ENCODE data around the gene CNOT3. TPM values are rescaled to one million over a fixed set of nuclear protein-coding genes. Genes with fewer than 3 reads are reported as not detected.

CNOT3 gene
- total and polyA plus RNA-seq, 9 of the 15 experiments (the other 6 are each of a cell fraction or from before 2014, with no cell fraction given) = 0.27 to 60.4 (median 9.9) TPM

DNA sequence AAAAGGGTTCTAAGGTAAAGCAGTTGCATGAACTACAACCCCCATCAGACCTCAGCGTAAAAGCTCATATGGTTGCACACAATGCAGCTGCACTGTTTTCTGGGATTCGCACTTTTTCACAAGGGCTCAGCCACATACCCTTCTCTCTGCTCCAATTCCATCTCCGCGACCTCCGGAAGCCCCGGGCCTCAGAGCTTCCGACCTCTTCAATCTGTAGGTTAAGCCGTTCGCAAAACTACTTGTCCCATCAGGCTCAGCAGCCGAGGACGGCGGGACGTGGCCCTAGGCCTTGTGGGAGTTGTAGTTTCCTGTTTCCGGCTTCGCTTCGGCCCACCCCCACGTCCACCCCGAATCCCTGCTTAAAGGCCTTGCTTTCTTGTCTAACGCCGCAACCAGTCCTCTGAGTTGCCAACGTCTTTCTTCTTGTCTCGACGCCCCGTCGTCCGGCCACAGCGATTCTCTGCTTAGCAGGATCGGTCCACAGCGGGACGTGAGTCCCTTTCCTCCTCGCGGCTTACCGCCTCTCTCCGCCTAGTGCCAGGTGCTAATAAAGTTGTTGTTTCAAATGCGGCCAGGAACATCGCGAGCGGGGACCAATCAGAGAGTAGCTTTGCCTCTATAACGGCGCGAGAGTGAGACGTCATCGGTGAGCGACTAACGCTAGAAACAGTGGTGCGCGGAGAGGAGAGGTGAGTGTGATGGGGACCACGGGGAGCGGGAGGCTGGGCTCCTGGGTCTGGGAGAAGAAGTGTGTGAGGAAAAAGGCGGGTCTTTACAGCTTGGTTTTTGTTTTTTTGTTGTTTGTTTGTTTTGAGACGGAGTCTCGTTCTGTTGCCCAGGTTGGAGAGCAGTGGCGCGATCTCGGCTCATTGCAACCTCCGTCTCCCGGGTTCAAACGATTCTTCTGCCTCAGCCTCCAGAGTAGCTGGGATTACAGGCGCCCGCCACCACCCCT is 22.2 kb upstream of the CNOT3 start, which contains the start of the genes PRPF31 and TFPT (continued):
- TF ChIP-seq XRCC5 (IDR thresholded peaks at IDR 0.05; ENCODE audit: low read depth, low read length) (peak; percentile 83), ZNF143 (CRISPR knock-in tag; IDR thresholded peaks at IDR 0.05) (peak; percentile 97), PRMT5 (CRISPR knock-in tag; IDR thresholded peaks at IDR 0.05) (no peak), RBM34 (IDR thresholded peaks at IDR 0.05; ENCODE audit: borderline replicate concordance, insufficient read depth, low read length) (no peak), SMAD4 (CRISPR knock-in tag; conservative IDR thresholded peaks at IDR 0.05) (peak; percentile 70), HDAC8 (tag; IDR thresholded peaks at IDR 0.05) (peak; percentile 69; the same call in 1 of the 2 replicates), MEIS2 (IDR thresholded peaks at IDR 0.05; ENCODE audit: partially characterized antibody) (no peak), FOSL1 (tag; conservative IDR thresholded peaks at IDR 0.05) (peak; percentile 60; the same call in 1 of the 2 replicates), ZNF184 (CRISPR knock-in tag; IDR thresholded peaks at IDR 0.05) (no peak), ZNF174 (CRISPR knock-in tag; IDR thresholded peaks at IDR 0.05) (no peak), HNRNPH1 (optimal IDR thresholded peaks at IDR 0.05; ENCODE audit: low read depth, low read length) (no peak), MIER1 (IDR thresholded peaks at IDR 0.05; ENCODE audit: low read depth) (no peak; the same call in 1 of the 2 replicates), SMARCB1 (IDR thresholded peaks at IDR 0.05; ENCODE audit: insufficient read length, low read depth) (no peak), SP1 (CRISPR knock-in tag; IDR thresholded peaks at IDR 0.05) (peak; percentile 99), GABPA (tag; conservative IDR thresholded peaks at IDR 0.05; ENCODE audit: low read depth) (peak; percentile 85), ZNF740 (CRISPR knock-in tag; IDR thresholded peaks at IDR 0.05) (peak; percentile 87), ZNF740 (tag; IDR thresholded peaks at IDR 0.05) (peak in 1 of 2 experiments; percentile 77; a peak in 2 of 4 replicates), ZNF830 (CRISPR knock-in tag; IDR thresholded peaks at IDR 0.05) (0 out of 2 replicates have a peak, but pooled peaks have one; percentile 84), GMEB1 (CRISPR knock-in tag; IDR thresholded peaks at IDR 0.05) (peak; percentile 93), MTA3 (IDR thresholded peaks at IDR 0.05; ENCODE audit: borderline replicate concordance) (peak; percentile 93; the same call in 1 of the 2 replicates), CXXC5 (CRISPR knock-in tag; IDR thresholded peaks at IDR 0.05) (peak; percentile 99), GTF2F1 (IDR thresholded peaks at IDR 0.05; ENCODE audit: low read depth, low read length) (no peak), ARID1B (IDR thresholded peaks at IDR 0.05) (no peak; the same call in 1 of the 2 replicates), NONO (IDR thresholded peaks at IDR 0.05; ENCODE audit: low read depth in 2 of 2, low read length in 1 of 2) (peak in 1 of 2 experiments; percentile 54; a peak in 1 of 4 replicates), ZNF511 (CRISPR knock-in tag; IDR thresholded peaks at IDR 0.05) (peak; percentile 89), ZNF263 (CRISPR knock-in tag; IDR thresholded peaks at IDR 0.05; ENCODE audit: borderline replicate concordance) (no peak; the same call in 1 of the 2 replicates)

Data from K562 (cell line).